ENCODE results near the gene TMEM184B. TPM values are rescaled to one million over a fixed set of nuclear protein-coding genes. Genes with fewer than 3 reads are reported as not detected.

TMEM184B gene
- total and polyA plus RNA-seq, 8 donors: 11.6 to 30.5 (median 18.6) TPM

- DNase-seq: no peak
- H3K36me3 ChIP-seq: no peaks in the 10 kb centered on the region
- ATAC-seq: peak in 3 of 4 donors; percentile 1 to 15 (median 12)
- intact Hi-C loops (cut with DNase I): no loop called here
- TF ChIP-seq CTCF (IDR thresholded peaks at IDR 0.05): no peak
- no peak for FAIRE-seq
- 13 to 14% methylated on average over 26 of the region's 26 CpGs for WGBS, 2 donors
- peak overlapping the region; percentile 90 to 99 (median 96) for H3K4me3 ChIP-seq
- no peaks in the 10 kb centered on the region for H3K9me3 ChIP-seq
- H3K27ac ChIP-seq: peak overlapping the region; percentile 63 to 87 (median 84)
- H3K27me3 ChIP-seq: no peaks in the 10 kb centered on the region
- H3K4me1 ChIP-seq: peaks cover 0 to 6% (median 4%) of the 10 kb centered on the region in 3 donors
These were observed 471 bp upstream of the TMEM184B start for GRCh38 chr22:38273135-38273826.

- Histone ChIP-seq H3K4me1 (peaks cover 0 to 6% (median 4%) of the 10 kb centered on the region in 3 donors), H3K27me3 (no peaks in the 10 kb centered on the region), H3K9me3 (no peaks in the 10 kb centered on the region), H3K4me3 (peak overlapping the region; percentile 90 to 99 (median 96)), H3K36me3 (no peaks in the 10 kb centered on the region), H3K27ac (peak overlapping the region; percentile 63 to 87 (median 78))
- WGBS, 2 donors: 2% methylated on average over 7 of the region's 7 CpGs
- no peak for TF ChIP-seq CTCF (IDR thresholded peaks at IDR 0.05)
- intact Hi-C loops (cut with DNase I): no loop called here
- FAIRE-seq: no peak
- peak; percentile 67 to 79 (median 75) for ATAC-seq
- peak in 5 of 6 donors; percentile 61 to 74 (median 65) for DNase-seq
These were observed 860 bp downstream of the TMEM184B start for GRCh38 chr22:38271927-38272372.

- 80 to 83% methylated on average over 7 of the region's 7 CpGs for WGBS, 2 donors
- FAIRE-seq: no peak
- TF ChIP-seq CTCF (IDR thresholded peaks at IDR 0.05): no peak
- DNase-seq: no peak
- H3K36me3 ChIP-seq: no peaks in the 10 kb centered on the region
- no peak for ATAC-seq
- H3K4me3 ChIP-seq: peak overlapping the region in 1 of 4 donors; percentile 99
- no peaks in the 10 kb centered on the region for H3K9me3 ChIP-seq
- peaks cover 0 to 12% (median 6%) of the 10 kb centered on the region in 3 donors for H3K4me1 ChIP-seq
- intact Hi-C loops (cut with DNase I): no loop called here
- no peak overlapping the region for H3K27ac ChIP-seq
- H3K27me3 ChIP-seq: no peaks in the 10 kb centered on the region
These were observed 1.7 kb downstream of the TMEM184B start for GRCh38 chr22:38271101-38271500.

- TF ChIP-seq CTCF (IDR thresholded peaks at IDR 0.05): no peak
- 68 to 71% methylated on average over 13 of the region's 13 CpGs for WGBS, 2 donors
- DNase-seq: no peak
- Histone ChIP-seq H3K36me3 (no peaks in the 10 kb centered on the region), H3K27me3 (no peaks in the 10 kb centered on the region), H3K4me1 (peaks cover 0 to 16% (median 6%) of the 10 kb centered on the region in 3 donors), H3K9me3 (no peaks in the 10 kb centered on the region), H3K4me3 (no peak overlapping the region), H3K27ac (no peak overlapping the region)
- FAIRE-seq: no peak
- ATAC-seq: no peak
- intact Hi-C loops (cut with DNase I): no loop called here
These were observed 2.5 kb downstream of the TMEM184B start for GRCh38 chr22:38270091-38270992.

Data from pancreas (tissue), 10 donors.